Spinal cord (tissue), 10 donors: ENCODE measurements around the gene C14orf119. TPM values are rescaled to one million over a fixed set of nuclear protein-coding genes. Genes with fewer than 3 reads are reported as not detected.

Source experiments
- DNase-seq, 6 donors: peaks; one replicate each; pipeline versions ENCODE4 v3.0.0 to v3.0.0-alpha.2; 2013 to 2015; ENCODE audit warnings: low spot score in 6 of 6, low read depth in 4 of 6
- H3K27ac ChIP-seq: one replicate; pipeline ENCODE4 v1.5.1; 2013; ENCODE audit warnings: low read depth, low read length, control low read depth
- H3K27me3 ChIP-seq: one replicate; pipeline ENCODE4 v1.6.1; 2013; ENCODE audit warnings: low read length; ENCODE audit not compliant: control insufficient read depth, insufficient read depth
- H3K36me3 ChIP-seq: one replicate; pipeline ENCODE4 v1.6.1; 2013; ENCODE audit warnings: low read length; ENCODE audit not compliant: control insufficient read depth, insufficient read depth
- H3K4me1 ChIP-seq: one replicate; pipeline ENCODE4 v1.6.1; 2013; ENCODE audit warnings: low read length; ENCODE audit not compliant: control insufficient read depth, insufficient read depth
- H3K4me3 ChIP-seq: one replicate; pipeline ENCODE4 v1.5.1; 2013; ENCODE audit warnings: low read depth, low read length, control low read depth
- H3K9me3 ChIP-seq: one replicate; pipeline ENCODE4 v1.6.1; 2013; ENCODE audit warnings: low read length; ENCODE audit not compliant: control insufficient read depth, insufficient read depth
- WGBS: methylation state at CpG from one replicate; pipeline ENCODE4 v1.1.5; 2013; ENCODE audit warnings: missing lambda C conversion rate; ENCODE audit not compliant: insufficient coverage; 5-methylcytosine and 5-hydroxymethylcytosine counted together
- polyA plus RNA-seq, 2 donors: library from polyadenylated mRNA; unstranded; fragments of 120-200 nt; gene quantifications; one replicate each; pipeline ENCODE4 v1.2.1, GENCODE V29; 2013; ENCODE audit not compliant: insufficient read length in 2 of 2
- total RNA-seq, 2 donors: library from RNA; depleted of rRNA in 1 of 2; stranded (reverse); fragments of 120-200 nt in 1 of 2; fragments of >200 nt in 1 of 2; gene quantifications; one replicate each; pipeline versions ENCODE4 v1.2.3 to v1.2.4, GENCODE V29; 2013 to 2014
- donor health status: healthy.

The C14orf119 gene
- total and polyA plus RNA-seq, 4 donors: 35.4 to 57.2 (median 52.9) TPM

- Histone ChIP-seq H3K36me3 (peaks cover 70% of the 10 kb centered on the region), H3K4me1 (peaks cover 28% of the 10 kb centered on the region), H3K27me3 (no peaks in the 10 kb centered on the region), H3K27ac (no peak overlapping the region), H3K9me3 (no peaks in the 10 kb centered on the region), H3K4me3 (no peak overlapping the region)
- 87% methylated on average over 11 of the region's 17 CpGs for WGBS
- DNase-seq: no peak
These were observed 34.6 kb upstream of the C14orf119 start for GRCh38 chr14:23060536-23061260.

GRCh38 chr14:23062002-23062401 lies 33.3 kb upstream of the C14orf119 start:
- Histone ChIP-seq H3K4me1 (peaks cover 15% of the 10 kb centered on the region), H3K27ac (no peak overlapping the region), H3K36me3 (peaks cover 83% of the 10 kb centered on the region), H3K4me3 (no peak overlapping the region), H3K27me3 (no peaks in the 10 kb centered on the region), H3K9me3 (no peaks in the 10 kb centered on the region)
- peak in 1 of 6 donors; percentile 50 for DNase-seq
- 50% methylated on average over 2 of the region's 4 CpGs for whole genome bisulfite sequencing

DNA sequence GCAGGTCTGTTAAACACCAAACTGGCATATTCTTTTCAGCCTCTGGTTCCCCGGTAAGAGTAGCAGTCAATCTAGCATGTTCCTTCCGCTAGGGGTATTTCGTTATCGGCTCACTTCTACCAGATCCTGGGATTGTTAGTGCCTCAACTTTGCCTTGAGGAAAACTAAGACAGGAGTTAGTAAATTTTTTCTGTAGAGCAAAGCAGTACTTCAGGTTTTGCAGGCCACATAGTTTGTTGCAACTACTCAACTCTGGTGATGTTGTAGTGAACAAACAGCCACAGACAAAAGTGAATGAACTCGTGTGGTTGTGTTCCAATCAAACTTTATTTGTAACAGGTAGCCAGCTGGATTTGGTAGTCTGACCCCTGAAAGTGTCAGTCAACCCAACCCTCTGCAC lies 31.7 kb upstream of the C14orf119 start:
- H3K36me3 ChIP-seq: peaks cover 97% of the 10 kb centered on the region
- no peak overlapping the region for H3K4me3 ChIP-seq
- 98% methylated on average over 5 of the region's 5 CpGs for WGBS
- no peaks in the 10 kb centered on the region for H3K27me3 ChIP-seq
- no peak overlapping the region for H3K27ac ChIP-seq
- no peak for DNase-seq
- H3K4me1 ChIP-seq: peaks cover 16% of the 10 kb centered on the region
- H3K9me3 ChIP-seq: no peaks in the 10 kb centered on the region

DNA sequence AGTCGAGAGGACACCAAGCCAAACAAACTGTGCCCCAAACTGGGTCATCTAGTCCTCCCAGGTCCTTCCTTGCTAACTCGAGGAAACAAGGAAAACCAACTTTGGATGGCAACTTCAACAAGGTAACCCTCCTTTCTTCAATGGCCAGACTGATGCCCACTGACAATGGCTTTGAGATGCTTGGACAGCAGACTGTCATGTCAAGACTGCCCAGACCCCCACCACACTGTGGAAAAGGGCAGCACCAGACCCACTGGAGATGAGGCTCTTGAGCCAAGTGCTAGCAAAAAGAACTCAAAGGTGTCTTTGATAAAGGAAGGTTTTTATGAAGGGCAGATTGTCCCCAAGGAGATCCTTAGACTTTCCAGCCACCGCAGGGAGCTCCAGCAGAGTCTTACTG lies 28.9 kb upstream of the C14orf119 start:
- peaks cover 19% of the 10 kb centered on the region for H3K4me1 ChIP-seq
- no peak for DNase-seq
- H3K27ac ChIP-seq: no peak overlapping the region
- H3K27me3 ChIP-seq: no peaks in the 10 kb centered on the region
- peaks cover 71% of the 10 kb centered on the region for H3K36me3 ChIP-seq
- H3K9me3 ChIP-seq: no peaks in the 10 kb centered on the region
- 82% methylated on average over 2 of the region's 3 CpGs for WGBS
- H3K4me3 ChIP-seq: no peak overlapping the region

GRCh38 chr14:23066855-23067744 lies 28.2 kb upstream of the C14orf119 start:
- no peak overlapping the region for H3K4me3 ChIP-seq
- WGBS: 90% methylated on average over 5 of the region's 23 CpGs

DNA sequence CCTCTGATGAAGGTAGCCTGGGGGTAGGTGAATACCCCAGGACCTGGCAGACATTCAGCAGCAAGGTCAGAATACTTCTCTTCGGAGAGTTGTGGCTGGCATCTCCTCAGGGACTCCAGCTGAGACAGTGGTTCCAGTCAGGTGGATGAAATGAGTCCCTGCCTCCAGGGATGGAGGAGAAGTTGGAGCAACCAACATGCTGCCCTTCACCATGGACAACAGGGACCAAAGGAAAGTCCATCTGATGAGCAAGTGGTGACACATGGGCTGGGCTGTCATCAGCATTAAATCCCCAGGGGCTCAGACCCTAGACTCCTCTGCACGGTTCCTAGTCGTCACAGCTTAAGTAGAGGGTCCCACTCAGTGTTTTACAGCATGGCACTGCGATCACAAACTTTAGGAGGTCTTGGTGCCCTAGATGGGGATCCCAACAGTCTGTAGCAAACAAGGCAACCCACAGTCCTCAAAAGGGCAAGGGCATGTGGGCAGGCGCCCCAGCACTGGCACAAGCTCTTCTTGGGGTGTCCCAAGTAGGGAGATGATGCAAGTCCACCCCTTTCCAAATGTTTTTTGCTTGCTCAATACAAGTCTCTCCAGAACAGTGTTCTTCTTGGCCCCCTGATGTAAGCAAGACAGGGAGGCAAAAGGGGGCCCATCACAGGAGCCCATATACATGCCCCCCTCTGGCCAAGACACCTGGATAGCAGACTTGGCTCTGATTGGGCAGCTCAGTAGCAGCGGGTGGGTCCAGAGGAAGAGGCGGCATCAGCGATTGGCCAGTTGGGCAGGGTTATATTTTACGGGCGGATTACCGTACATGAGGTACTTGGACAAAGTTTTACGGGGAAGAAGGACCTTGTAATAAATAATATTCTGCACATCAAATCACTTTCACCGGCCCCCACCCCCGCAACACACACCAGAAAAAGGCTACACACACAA lies 27.2 kb upstream of the C14orf119 start:
- no peaks in the 10 kb centered on the region for H3K27me3 ChIP-seq
- H3K36me3 ChIP-seq: peaks cover 58% of the 10 kb centered on the region
- H3K27ac ChIP-seq: no peak overlapping the region
- WGBS: 93% methylated on average over 6 of the region's 14 CpGs
- H3K4me1 ChIP-seq: peaks cover 27% of the 10 kb centered on the region
- H3K4me3 ChIP-seq: no peak overlapping the region
- DNase-seq: no peak
- H3K9me3 ChIP-seq: no peaks in the 10 kb centered on the region

More at GRCh38 chr14:23066855-23067744, 28.2 kb upstream of the C14orf119 start:
- peaks cover 25% of the 10 kb centered on the region for H3K4me1 ChIP-seq
- peaks cover 64% of the 10 kb centered on the region for H3K36me3 ChIP-seq
- no peak for DNase-seq
- no peaks in the 10 kb centered on the region for H3K27me3 ChIP-seq
- H3K27ac ChIP-seq: no peak overlapping the region
- no peaks in the 10 kb centered on the region for H3K9me3 ChIP-seq

DNA sequence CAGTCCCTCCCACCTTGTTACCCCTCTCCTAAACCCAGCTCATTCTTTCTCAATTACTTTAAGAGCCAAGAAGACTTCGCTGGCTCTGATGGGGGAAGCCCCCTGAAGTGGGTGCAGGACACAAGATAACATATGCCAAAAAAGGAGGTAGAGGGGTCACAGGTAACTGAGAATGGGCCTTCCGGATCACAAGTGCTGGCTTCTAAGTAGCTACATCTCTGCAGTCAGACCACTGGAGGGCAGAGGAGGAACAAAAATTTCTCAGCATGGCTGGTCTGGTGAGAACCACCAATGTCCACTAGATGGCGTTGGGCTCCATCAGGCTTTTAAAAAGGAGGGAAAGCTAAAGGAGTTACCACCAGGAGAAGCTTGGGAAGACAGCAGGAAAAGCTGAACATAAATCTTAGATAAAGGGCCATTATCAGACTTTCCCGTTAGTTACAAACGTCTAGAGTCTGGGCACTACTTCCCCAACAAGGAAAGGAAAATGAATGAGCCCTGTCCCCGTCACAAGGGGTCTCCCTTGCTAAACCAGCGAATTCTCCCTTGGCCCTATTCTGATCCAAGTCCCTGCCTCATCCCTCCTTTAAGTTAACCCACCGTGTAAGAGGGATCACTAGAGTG lies 26.4 kb upstream of the C14orf119 start:
- Histone ChIP-seq H3K36me3 (peaks cover 57% of the 10 kb centered on the region), H3K27me3 (no peaks in the 10 kb centered on the region), H3K4me1 (peaks cover 27% of the 10 kb centered on the region), H3K27ac (peak overlapping the region; percentile 38), H3K4me3 (no peak overlapping the region), H3K9me3 (no peaks in the 10 kb centered on the region)
- peak; percentile 69 to 97 (median 82) for DNase-seq
- 23% methylated on average over 6 of the region's 8 CpGs for WGBS

GRCh38 chr14:23069413-23069806 lies 25.9 kb upstream of the C14orf119 start:
- Histone ChIP-seq H3K4me1 (peaks cover 27% of the 10 kb centered on the region), H3K27ac (peak overlapping the region; percentile 38), H3K4me3 (no peak overlapping the region), H3K27me3 (no peaks in the 10 kb centered on the region), H3K36me3 (peaks cover 56% of the 10 kb centered on the region), H3K9me3 (no peaks in the 10 kb centered on the region)
- no peak for DNase-seq
- WGBS: no CpG with 5 or more reads among the region's 4 CpGs
